GM21619 (cell line): ENCODE data around the gene MTF2.

Experiments used
- ATAC-seq: cut with Tn5 transposase; IDR thresholded peaks from one replicate; pipeline ENCODE4 v1.9.1; 2021; ENCODE audit not compliant: unreplicated experiment

MTF2 gene

DNA sequence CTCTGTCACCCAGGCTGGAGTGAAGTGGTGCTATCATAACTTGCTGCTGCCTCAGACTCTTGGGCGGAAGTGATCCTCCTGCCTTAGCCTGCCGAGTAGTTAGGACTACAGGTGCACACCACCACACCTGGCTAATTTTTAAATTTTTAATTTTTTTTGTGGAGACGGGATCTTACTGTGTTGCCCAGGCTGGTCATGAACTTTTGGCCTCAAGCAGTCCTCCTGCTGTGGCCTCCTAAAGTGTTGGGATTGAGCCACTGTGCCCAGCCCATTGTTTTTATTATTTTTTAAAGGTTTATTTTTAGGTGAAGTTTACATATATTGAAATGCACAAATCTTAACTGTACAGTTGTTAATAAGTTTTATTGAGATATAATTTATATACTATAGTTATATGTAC, 3.2 kb downstream of the MTF2 start:
- no peak for ATAC-seq

DNA sequence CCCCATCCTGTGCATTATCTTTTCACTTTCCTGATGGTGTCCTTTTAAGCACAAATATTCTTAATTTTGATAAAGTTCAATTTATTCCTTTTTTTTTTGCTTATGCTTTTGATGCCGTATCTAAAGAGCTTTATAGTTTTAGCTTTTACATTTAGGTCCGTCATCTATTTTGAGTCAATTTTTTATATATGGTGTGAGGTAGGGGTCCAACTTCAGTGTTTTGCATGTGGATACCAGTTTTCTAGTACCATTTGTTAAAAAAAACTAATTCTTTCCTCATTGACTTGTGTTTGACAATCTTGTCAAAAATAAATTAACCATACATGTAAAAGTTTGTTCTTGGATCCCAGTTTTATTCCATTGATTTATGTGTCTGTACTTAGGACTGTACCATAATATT, 4.9 kb downstream of the MTF2 start:
- no peak for ATAC-seq

DNA sequence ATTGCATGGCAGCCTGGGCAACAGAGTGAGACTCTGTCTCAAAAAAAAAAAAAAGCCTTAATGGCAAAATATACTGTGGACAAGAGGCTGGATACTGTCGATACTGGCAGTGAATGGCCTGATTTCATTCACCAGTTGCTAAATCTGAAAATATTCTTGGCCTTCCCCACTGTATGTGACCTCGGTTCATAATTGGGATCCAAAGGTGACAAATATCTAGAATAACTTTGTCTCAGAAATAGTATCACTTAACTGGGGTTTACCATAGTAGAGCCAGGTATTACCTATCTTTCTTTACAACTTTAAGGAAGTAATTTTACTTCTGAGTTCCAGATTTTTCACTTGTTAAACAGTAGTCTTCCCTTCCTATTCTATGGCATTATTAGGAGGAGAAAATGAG, 8.4 kb downstream of the MTF2 start:
- ATAC-seq = no peak

DNA sequence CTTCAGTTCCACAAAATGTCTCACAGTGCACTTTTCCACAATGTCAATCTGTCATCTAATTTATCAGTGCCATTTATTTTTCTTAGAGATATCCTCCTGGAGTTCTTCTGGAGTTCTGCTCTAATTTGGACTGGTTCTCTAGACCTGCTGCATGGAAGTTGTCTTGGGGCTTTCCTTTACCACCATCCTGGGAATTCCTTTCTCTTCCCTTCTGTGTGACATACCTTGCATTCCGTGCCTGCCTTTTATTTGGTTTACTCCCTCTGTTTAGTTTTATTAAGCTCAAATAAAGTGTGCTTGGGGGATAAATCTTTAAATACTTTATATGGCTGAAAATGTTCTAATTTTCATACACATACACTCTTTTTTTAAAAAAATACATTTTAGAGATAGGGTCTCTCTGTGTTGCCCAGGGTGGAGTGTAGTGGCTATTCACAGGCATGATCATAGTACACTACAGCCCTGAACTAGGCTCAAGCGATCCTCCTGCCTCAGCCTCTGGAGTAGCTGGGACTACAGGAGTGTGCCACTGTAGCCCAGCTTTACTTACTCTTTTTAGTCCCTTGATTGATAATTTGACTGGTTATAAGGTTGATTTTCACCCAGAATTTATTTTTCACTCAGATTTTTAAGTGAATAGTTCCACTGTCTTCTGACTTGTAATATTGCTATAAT, 14.4 kb downstream of the MTF2 start:
- no peak for ATAC-seq

DNA sequence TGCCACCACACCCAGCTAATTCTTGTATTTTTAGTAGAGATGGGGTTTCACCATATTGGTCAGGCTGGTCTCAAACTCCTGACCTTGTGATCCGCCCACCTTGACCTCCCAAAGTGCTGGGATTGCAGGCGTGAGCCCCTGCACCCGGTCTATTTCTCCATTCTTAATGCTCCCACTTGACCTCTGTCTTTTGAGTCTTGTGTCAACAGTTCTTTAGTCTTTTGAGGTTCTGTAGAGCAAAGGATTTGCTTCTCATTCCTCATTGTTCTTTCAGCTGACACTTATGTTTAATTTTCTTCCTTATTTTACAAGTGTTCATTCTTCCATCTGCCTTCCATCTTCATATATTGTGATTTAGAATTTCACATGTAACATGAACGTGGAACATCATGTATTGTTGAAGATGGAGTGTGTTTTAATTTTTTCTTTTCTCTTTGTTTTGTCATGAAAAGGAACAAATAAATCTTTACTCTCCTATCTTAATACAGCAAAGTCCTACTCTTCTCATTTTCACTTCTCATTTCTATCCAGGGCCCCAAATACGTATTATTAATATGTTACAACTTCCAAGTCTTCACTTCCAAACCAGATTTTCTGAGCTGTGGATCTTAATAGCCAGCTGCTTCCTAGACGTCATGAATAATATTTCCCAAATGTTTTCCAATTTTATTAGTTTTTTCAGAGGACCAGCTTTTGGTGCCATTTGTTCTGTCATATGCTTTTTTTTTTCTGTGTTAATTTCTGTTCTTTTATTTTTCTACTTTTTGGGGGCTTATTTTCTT, 16.9 kb downstream of the MTF2 start:
- ATAC-seq = no peak

DNA sequence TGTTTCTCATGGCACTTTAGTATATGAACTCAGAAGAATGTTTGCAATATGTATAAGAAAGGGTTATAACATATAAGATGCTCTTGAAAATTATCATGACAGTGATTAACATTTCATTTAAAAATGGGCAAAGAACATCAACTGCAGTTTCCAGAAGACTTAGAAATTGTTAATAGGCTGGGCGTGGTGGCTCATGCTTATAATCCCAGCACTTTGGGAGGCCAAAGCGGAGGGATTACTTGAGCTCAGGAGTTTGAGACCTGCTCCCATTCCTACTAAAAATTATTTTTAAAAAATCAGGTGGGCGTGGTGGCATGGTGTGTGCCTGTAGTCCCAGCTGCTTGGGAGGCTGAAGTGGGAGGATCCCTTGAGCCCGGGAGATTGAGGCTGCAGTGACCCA, 23.1 kb downstream of the MTF2 start:
- no peak for ATAC-seq

DNA sequence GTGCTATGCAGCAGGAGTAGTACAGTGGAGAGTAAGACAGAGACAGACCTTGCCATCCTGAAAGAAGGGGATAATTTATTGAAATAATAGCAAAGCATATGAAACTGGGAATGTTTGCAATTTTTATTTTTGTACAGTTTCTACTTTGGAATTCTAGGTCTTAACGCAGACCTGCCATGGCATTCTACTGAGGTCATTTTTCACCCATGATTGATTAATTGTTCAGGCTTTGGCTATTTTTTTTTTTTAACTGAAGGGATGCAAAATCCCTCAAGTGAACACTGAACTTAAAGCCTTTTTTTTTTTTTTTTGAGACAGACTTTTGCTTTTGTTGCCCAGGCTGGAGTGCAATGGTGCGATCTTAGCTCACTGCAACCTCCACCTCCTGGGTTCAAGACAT, 27.1 kb downstream of the MTF2 start:
- ATAC-seq = no peak

DNA sequence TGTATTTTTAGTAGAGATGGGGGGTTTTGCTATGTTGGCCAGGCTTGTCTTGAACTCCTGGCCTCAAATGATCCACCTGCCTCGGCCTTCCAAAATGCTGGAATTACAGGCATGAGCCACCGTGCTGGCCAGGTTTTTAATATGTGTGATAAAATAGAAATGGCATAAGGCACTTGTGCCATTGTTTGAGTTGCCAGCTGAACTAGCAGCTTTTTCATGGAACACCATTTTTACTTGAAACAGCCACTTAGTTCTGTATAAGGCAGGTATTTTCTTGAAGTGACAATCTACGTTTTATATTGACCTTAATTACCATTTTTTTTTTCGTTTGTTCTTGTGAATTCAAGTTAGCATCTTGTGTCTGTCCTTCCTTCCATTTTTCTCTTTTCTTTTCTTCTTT, 28.3 kb downstream of the MTF2 start:
- ATAC-seq = no peak

DNA sequence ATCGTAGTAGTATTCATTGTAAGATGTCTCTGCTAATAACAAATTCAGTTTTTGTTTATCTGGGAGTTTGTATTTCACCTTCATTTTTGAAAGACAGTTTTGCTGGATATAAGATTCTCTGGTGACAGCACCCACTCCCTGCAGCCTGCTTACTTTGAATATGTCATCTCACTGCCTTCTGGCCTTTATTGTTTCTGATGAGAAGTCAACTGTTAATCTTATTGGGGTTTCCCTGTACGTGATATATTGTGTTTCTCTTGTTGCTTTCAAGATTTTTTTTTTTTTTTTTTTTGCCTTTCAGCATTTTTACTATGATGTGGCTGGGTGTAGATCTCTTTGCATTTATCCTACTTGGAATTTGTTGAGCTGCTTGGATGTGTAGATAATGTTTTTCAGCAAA, 29.3 kb downstream of the MTF2 start:
- ATAC-seq = no peak

DNA sequence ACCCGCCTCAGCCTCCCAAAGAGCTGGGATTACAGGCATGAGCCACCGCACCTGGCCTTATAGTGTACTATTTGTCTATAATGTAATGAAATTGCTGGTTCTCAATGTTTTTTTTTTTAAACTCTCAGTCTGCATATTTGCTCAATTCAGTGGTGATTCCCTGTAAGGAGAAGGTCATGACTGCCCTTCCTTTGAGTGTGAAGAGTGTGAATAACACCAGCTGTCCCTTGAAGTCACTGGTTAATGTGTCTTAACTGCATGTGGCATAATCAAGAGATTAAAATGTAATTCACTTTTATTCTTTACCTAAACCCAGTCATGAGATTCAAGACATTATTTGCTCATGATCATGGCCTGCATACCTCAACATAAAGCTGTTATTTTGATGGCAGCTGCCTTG, 30.5 kb downstream of the MTF2 start:
- ATAC-seq = no peak

DNA sequence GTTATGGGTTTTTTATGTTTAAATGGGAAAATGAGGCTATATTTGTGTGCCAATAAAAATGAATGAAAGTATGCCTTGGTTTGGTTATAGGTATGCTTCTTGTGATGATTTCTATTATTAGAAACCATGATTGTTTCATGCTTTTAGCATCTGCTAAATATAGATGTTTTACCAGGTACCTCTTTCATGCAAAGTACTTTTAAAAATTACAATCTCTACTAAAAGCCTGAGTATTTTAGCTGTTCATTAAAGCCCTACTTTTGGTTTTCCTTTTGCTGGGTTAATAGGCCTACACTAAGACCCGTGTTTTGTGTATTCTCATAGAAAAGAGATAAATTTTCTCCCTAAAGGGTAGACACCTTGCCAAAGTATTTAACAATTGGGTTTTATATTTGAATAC, 32.0 kb downstream of the MTF2 start:
- ATAC-seq = no peak

DNA sequence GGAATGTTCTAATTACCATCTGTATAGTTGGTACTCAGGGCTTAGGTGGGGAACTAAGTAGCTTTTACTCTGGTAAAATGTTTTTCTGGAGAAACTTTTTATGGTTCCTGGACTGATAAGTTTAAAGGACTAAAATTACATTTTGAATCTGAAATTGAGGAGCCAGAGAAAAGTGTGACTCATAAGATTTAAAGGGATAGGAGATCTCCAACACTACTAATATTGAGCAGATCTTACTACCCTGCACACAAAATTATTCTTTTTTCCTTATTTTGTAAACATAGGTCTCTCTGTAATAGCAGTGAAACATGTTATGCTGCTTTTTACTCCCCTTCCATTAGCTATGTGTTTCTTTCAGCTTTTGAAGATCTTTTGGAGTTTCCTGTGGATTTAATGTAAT, 32.5 kb downstream of the MTF2 start:
- ATAC-seq = no peak

DNA sequence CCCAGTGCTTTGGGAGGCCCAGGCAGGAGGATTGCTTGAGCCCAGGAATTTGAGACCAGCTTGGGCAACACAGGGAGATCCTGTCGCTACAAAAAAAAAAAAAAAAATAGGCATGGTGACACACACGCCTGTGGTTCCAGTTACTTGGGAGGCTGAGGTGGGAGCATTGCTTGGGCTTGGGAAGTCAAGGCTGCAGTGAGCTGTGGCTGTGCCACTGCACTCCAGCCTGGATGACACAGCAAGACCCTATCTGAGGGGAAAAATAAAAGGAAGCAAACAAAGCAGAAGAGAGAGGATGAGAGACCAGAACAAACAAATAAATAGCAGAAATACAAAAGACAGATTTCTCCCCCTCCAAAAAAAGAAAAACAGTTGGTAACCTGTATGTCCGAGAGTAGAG, 34.0 kb downstream of the MTF2 start:
- ATAC-seq = no peak

DNA sequence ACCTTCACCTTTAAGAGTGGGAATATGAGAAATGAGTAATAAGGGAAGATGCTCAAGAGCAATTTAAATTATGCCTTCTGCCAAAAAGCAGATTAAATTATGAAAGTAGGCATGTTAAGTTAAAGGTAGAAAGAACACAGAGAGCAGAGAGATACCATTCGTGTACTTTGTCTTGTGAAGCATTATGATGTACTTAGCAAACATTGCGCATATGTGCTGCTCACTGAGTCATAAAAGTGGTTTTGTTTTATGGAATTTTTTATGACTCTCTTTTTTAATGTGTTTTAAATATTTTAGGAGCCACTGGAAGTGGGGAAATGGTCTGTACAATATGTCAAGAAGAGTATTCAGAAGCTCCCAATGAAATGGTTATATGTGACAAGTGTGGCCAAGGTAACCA, 35.3 kb downstream of the MTF2 start:
- no peak for ATAC-seq

DNA sequence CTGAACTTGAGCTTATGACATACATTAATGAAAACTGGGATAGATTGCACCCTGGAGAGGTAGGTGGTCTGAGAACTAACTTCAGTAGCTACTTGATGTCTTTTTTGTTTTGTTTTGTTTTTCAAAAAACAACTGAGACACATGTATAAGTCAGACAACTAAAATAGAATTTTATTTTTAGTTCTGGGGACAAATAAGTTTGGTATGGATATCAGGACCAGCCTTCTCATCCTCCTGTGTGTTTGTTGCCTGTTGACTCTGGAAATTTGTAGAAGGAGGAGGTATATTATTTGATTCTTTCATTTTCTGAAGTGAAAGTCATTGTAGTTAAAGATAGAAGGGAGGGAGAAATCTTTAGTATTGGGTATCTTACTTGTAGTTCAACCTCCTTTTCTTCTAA, 41.5 kb downstream of the MTF2 start:
- ATAC-seq = no peak

DNA sequence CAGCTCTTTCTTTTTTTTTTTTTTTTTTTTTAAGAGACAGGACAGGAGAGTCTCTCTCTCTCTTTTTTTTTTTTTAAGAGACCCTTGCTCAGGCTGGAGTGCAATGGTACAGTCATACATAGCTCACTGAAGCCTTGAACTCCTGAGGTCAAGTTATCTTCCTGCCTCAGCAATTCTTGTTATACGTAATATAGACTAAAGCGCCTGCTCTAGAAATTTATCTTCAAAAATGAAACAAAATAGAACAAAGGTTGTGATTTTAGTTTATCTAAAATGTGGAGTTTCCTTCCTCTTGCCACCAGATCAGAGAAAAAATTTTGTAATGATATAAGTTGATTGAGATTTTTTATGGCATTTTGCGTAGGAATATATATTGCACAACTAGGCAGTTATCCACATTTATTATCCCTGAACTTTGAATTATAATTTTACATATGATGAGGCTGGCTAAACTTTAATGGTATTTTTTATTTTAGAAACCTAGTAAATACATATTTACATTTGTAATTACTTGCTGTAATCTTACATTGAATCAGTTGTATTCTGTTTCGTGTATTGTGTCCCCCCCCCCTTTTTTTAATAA, 44.2 kb downstream of the MTF2 start:
- no peak for ATAC-seq

DNA sequence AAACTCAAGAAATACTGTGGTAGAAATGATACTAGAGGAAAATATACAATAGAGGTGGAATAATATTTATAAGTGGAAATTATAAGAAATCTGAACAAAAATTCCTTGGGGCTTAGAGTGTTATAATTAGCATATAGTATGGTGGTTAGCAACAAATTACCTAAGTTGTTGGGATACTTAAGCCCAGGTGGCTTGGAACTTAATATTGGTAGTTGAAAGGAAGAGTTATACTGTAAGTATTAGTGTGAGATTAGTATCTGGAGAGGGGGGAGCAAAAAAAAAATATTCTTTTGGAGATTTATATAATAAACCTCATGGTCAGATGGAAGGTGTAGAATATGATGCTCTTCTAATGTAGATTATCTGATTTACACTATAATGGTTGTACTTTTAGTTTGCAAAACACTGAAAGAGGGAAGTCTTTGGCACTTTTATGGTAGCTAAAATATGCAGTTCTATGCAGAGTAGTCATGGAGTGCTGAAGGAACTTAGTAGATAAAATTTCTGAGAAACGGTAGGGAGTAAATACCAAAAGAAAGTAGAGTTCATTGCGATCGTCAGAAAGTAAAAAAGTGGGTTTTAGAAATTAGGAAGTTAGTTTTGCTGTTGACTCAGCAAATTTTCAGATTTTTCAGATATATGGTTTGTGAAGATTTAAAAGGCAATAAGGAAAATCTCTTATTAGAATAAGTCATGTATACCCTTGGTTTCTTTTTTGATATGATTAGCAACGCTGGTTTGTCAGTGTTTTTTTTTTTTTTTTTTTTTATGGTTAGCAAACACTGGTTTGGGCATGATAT, 45.7 kb downstream of the MTF2 start:
- no peak for ATAC-seq

DNA sequence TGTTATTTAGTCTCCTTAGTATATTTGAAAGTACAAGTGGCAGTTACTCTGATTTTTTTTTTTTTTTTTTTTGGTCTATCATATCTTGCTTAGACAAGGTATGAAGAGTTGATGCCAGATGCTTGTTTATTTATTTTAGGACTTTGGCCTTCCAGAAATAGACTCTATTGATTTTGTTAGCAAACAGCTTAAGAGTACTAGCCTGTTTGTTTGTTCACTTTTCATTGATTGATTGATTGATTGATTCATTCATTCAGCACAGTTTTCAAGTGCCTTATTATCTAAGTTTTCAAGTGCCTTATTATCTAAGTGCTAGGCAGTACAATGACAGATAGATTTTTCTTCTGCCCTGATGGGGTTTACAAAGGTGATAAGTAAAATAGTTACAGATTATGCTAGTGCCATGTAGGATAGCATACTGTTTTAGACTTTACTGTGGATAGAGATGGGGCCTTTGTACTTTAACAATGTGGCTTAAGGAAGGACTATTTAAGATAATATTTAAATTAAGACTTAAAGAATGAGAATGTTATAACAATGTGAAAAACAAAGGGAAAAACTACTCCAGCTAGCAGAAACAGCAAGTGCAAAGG, 50.5 kb downstream of the MTF2 start:
- ATAC-seq = no peak

DNA sequence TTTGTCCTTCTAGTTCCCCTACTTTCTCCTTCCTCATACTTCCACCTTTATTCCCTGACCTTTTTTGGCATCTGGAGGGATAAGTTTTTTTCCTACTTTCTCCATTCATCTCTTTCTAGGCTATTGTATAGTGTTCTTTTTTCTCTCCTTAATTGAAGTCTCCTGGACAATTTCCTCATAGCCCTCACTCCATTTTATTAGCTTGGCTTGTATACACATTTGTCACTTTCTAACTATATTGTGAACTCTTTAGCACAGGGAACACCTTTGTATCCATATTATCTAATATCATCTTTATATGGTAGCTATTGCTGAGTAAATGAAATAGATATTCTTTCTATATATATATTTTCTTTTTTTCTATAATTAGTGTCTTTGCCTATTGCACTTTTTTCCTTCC, 53.6 kb downstream of the MTF2 start:
- ATAC-seq = no peak

DNA sequence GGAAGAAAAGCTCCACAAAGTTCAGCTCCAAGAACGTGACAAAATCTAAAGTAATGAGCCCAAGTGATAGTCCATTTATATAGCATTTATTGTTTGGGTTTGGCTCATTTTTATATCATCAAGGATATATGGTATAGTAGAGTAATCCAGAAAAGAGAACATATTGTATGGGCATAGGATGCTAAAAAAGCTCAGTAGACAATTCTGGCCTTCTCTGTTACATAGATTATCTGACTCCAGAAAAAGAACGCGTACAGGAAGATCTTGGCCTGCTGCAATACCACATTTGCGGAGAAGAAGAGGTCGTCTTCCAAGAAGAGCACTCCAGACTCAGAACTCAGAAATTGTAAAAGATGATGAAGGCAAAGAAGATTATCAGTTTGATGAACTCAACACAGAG, 57.4 kb downstream of the MTF2 start:
- ATAC-seq = no peak

DNA sequence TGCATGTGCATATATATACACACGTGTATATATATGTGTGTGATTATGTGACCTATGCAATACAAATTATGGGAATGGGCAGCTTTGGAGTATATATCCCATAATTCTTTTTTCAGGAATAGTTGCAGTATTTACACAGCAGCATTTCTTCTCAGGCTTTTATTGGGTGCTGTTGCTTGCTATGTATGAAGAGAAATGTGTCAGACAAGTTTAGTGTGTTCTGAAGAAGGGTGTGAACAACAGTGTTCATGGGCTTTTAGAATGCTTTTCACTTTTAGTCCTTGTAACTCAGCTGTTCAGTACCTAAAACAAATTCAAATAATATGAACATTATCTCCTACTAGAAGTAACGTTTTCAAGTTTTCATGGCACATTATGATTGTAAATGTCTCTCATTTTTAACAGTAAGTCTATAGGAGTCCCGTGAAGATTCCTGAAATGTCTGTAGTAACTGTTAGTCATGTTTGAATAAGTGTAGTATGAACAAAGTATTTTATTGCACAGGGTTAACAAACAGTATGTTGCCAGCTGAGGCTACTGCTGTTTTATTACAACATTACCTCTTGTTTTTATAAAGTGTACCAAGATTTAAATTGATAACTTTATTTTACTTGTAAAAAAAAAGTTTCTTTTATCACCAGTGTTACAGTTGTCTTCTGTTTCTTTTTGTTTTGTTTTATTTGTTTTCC, 58.7 kb downstream of the MTF2 start:
- no peak for ATAC-seq
